T-helper 2 cell treated with Interferon-gamma antibody and Interleukin-4, amounts not matched to agents 5 μg/mL and 100 μg/mL, for 36 hours (primary cell): ENCODE measurements around the gene PEX10.

ENCODE experiments used
- DNase-seq: peaks from one replicate; pipeline ENCODE4 v3.0.0; 2021; ENCODE audit warnings: low spot score
- H3K27ac Mint-ChIP-seq: one replicate; pipeline ENCODE4 v1.8.0; 2021; ENCODE audit warnings: mild to moderate bottlenecking, mixed read lengths
- H3K27me3 Mint-ChIP-seq: one replicate; pipeline ENCODE4 v1.8.0; 2021; ENCODE audit warnings: low read depth, mixed read lengths
- H3K36me3 Mint-ChIP-seq: one replicate; pipeline ENCODE4 v1.8.0; 2021; ENCODE audit warnings: low read depth, mixed read lengths
- H3K4me1 Mint-ChIP-seq: one replicate; pipeline ENCODE4 v1.8.0; 2021; ENCODE audit warnings: low read depth, mixed read lengths
- H3K4me3 Mint-ChIP-seq: one replicate; pipeline ENCODE4 v1.8.0; 2022; ENCODE audit warnings: mild to moderate bottlenecking, moderate library complexity, mixed read lengths
- H3K9me3 Mint-ChIP-seq: one replicate; pipeline ENCODE4 v1.8.0; 2021; ENCODE audit warnings: mixed read lengths

PEX10 gene

GRCh38 chr1:2363847-2364513 lies 48.4 kb downstream of the PEX10 start:
- no peak overlapping the region for H3K4me3 Mint-ChIP-seq
- no peaks in the 10 kb centered on the region for H3K4me1 Mint-ChIP-seq
- H3K27me3 Mint-ChIP-seq = no peaks in the 10 kb centered on the region
- peaks cover 5% of the 10 kb centered on the region for H3K9me3 Mint-ChIP-seq
- H3K36me3 Mint-ChIP-seq = no peaks in the 10 kb centered on the region
- no peak for DNase-seq
- H3K27ac Mint-ChIP-seq = no peak overlapping the region

DNA sequence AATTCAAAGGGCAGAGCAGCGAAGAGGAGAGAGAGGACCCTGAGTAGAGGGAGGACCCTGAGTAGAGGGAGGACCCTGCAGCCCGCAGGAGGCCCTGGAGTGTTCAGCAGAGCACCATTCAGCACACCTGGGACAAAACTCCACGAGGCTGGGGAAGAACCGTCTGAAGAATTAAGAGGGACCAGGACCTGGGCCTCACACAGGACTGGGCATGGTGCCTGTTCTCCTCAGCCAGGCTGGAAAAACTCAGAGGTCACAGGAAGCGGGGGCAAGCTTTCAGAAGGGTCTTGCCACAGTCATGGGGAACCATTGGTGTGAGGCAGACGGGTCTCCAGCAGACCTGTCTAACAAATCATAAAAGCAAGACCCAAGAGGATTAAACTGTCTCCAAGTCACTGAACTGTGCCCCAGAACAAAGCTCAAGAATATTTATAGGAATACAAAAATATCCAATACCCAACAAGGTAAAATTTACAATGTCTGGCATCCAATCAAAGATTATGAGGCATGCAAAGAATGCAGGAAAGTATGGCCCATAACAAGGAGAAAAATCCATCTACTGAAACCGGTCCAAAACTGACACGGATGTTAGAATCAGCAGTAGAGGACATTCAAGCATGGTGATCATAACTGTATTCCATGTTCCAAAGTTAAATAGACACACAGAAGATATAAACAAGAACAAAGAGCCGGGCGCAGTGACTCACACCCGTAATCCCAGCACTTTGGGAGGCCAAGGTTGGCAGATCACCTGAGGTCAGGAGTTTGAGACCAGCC lies 51.6 kb downstream of the PEX10 start:
- Mint-ChIP-seq H3K27ac (no peak overlapping the region), H3K9me3 (peaks cover 5% of the 10 kb centered on the region), H3K27me3 (no peaks in the 10 kb centered on the region), H3K4me1 (no peaks in the 10 kb centered on the region), H3K36me3 (no peaks in the 10 kb centered on the region), H3K4me3 (no peak overlapping the region)
- DNase-seq = no peak

- H3K27ac Mint-ChIP-seq = no peak overlapping the region
- no peak for DNase-seq
- H3K4me1 Mint-ChIP-seq = no peaks in the 10 kb centered on the region
- no peaks in the 10 kb centered on the region for H3K36me3 Mint-ChIP-seq
- H3K9me3 Mint-ChIP-seq = peaks cover 3% of the 10 kb centered on the region
- H3K27me3 Mint-ChIP-seq = no peaks in the 10 kb centered on the region
- H3K4me3 Mint-ChIP-seq = no peak overlapping the region
Measured at GRCh38 chr1:2358651-2359640, 53.4 kb downstream of the PEX10 start.

DNA sequence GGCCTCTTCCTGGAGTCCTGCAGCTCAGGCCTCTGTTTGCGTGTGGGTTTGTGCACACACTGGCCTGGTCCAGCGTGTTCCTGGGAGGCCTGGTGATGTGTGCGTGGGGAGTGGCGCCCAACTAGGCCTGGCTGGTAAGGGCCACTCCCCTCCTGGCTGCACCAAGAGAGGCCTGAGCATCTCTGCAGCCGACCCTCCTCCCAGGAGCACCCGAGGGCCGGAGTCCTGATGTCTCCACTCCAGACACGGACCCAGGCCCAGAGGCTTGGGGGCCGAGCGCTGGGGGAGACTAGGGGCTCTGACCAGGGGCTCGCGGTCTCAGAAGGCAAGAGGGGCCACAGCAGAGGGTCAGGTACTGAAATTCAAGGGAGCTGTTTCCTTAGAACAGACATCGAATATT lies 54.3 kb downstream of the PEX10 start:
- Mint-ChIP-seq H3K27ac (no peak overlapping the region), H3K27me3 (no peaks in the 10 kb centered on the region), H3K36me3 (no peaks in the 10 kb centered on the region), H3K9me3 (no peaks in the 10 kb centered on the region), H3K4me3 (no peak overlapping the region), H3K4me1 (no peaks in the 10 kb centered on the region)
- DNase-seq = no peak

DNA sequence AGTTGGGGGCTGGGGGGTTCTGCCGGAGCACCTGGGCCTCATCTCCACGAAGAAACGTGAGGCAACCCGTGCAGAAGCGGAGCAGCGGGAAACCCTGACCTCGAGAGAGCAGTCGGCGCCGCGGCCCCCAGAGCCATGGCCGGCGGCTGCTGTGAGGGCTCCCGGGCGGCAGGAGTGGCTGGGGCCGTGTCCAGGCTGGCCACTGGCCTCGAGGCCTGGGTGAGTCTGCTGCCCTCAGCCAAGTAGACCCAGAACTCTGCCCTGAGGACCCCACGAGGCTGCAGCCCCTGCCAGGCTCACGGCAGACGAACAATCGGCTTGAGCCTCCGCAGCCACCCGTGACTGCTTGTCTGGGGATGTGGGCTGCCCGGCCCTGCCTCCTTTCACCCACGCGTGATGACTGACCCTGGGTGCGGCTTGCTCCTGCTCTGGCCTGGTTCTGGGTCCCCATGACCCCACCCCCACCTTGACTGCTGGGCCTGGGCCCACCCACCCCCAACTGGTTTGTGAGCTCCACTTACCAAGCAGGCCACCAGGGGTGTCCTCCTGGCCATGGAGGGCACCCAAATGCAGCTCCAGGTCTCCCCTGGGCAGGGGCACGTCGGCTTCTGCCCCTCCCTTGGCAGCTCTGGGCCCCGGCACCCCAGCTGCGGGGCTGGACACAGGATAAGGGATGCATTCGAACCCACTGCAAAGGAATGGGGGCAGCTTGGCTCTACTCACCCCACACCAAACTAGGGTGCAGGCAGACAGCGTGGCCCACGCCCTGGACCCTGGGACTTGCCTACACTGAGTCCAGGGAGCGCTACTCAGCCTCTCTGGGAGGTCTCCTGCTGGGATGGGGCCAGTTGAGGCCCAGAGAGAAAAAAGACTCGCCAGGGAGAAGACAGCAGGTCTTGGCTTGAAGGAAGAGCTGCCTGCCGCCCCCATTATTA lies 55.2 kb downstream of the PEX10 start:
- Mint-ChIP-seq H3K27ac (no peak overlapping the region), H3K4me1 (no peaks in the 10 kb centered on the region), H3K9me3 (no peaks in the 10 kb centered on the region), H3K27me3 (no peaks in the 10 kb centered on the region), H3K4me3 (no peak overlapping the region), H3K36me3 (no peaks in the 10 kb centered on the region)
- DNase-seq = no peak

DNA sequence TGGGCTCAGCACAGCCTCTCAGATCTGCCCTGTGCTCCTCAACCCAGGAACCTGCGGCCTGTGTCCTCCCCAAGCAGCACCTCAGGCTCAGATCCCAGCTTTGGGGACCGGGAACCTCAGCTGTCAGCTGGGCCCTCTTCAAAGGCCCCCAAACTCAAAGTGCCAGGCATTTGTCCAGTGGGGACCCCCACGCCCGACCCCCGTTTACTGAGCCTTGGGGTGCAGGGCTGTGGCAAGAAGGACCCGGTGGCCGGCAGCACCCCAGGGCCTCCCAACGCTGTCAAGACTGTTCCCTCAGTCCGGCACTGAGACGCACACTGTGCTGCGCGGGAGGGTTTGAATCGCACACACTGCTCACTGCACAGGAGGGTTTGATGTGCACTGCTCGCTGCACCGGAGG lies 56.0 kb downstream of the PEX10 start:
- H3K9me3 Mint-ChIP-seq = no peaks in the 10 kb centered on the region
- DNase-seq = no peak
- no peak overlapping the region for H3K4me3 Mint-ChIP-seq
- H3K27me3 Mint-ChIP-seq = no peaks in the 10 kb centered on the region
- H3K36me3 Mint-ChIP-seq = no peaks in the 10 kb centered on the region
- H3K27ac Mint-ChIP-seq = no peak overlapping the region
- no peaks in the 10 kb centered on the region for H3K4me1 Mint-ChIP-seq

GRCh38 chr1:2355373-2356261 lies 56.7 kb downstream of the PEX10 start:
- Mint-ChIP-seq H3K36me3 (no peaks in the 10 kb centered on the region), H3K4me1 (no peaks in the 10 kb centered on the region), H3K9me3 (no peaks in the 10 kb centered on the region), H3K27me3 (no peaks in the 10 kb centered on the region), H3K4me3 (no peak overlapping the region), H3K27ac (no peak overlapping the region)
- no peak for DNase-seq

DNA sequence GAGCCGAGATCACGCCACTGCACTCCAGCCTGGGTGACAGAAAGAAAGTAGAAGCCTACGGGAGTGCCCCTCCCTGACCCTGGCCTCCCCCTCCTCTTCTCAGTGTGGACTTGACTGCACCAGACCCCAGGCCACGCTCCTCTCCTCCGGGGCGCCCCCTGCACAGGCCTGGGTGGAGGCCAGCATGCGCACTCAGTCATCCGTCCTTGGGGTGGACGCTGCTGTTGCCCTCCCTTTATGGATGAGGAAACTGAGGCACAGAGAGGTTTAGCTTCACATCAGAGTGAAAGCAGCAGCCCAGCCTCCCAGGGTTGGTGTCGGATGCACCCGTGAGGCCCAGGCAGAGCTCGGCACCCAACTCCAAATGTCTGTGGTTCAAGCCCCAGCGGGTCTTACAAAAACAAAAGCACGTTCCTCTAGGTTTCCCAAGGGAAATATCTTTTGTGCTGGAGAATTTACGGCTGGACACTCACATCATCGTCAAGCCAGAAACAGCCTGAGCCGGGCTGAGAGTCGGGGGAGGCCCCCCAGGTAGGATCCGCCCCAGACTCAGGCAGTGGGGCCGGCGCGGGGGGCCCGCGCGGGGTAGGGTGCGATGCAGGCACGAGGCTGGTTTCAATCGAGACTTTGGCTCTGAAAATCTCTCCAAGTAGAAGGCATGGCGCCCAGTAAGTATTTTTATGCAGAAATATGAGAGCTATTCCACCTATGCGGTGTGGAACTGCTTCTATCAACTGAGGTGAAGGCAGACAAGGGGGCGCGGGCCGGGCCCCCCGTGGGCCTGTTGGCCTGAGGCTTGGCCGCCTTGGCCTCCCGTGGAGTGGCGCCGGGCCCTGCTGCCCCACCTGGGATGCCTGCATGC lies 57.6 kb downstream of the PEX10 start:
- DNase-seq = no peak
- no peak overlapping the region for H3K4me3 Mint-ChIP-seq
- H3K36me3 Mint-ChIP-seq = no peaks in the 10 kb centered on the region
- H3K4me1 Mint-ChIP-seq = no peaks in the 10 kb centered on the region
- no peaks in the 10 kb centered on the region for H3K27me3 Mint-ChIP-seq
- no peaks in the 10 kb centered on the region for H3K9me3 Mint-ChIP-seq
- H3K27ac Mint-ChIP-seq = no peak overlapping the region
